ENCODE measurements around the gene KRTAP10-2. TPM values are rescaled to one million over a fixed set of nuclear protein-coding genes. Genes with fewer than 3 reads are reported as not detected.

Gene KRTAP10-2
- total RNA-seq, 4 donors from 2014 or later = not detected

GRCh38 chr21:44589094-44589493, 37.8 kb upstream of the KRTAP10-2 start:
- Histone ChIP-seq H3K36me3 (no peaks in the 10 kb centered on the region), H3K4me1 (peaks cover 0 to 5% (median 2%) of the 10 kb centered on the region in 4 donors), H3K4me3 (no peak overlapping the region), H3K27ac (replicated peaks in 1 of 4) (no peak overlapping the region), H3K27me3 (peaks cover 0 to 64% (median 0%) of the 10 kb centered on the region in 4 donors), H3K9me3 (no peaks in the 10 kb centered on the region)
- intact Hi-C loops (cut with DNase I) = no loop called here
- DNase-seq (ENCODE audit: extremely low spot score) = peak; percentile 45
- 96% methylated on average over 2 of the region's 2 CpGs for WGBS
- TF ChIP-seq EP300 (IDR thresholded peaks at IDR 0.05) (no peak), POLR2A (IDR thresholded peaks at IDR 0.05; ENCODE audit: low read depth) (no peak), POLR2AphosphoS5 (IDR thresholded peaks at IDR 0.05) (no peak)
- TF ChIP-seq, protein P1, sequence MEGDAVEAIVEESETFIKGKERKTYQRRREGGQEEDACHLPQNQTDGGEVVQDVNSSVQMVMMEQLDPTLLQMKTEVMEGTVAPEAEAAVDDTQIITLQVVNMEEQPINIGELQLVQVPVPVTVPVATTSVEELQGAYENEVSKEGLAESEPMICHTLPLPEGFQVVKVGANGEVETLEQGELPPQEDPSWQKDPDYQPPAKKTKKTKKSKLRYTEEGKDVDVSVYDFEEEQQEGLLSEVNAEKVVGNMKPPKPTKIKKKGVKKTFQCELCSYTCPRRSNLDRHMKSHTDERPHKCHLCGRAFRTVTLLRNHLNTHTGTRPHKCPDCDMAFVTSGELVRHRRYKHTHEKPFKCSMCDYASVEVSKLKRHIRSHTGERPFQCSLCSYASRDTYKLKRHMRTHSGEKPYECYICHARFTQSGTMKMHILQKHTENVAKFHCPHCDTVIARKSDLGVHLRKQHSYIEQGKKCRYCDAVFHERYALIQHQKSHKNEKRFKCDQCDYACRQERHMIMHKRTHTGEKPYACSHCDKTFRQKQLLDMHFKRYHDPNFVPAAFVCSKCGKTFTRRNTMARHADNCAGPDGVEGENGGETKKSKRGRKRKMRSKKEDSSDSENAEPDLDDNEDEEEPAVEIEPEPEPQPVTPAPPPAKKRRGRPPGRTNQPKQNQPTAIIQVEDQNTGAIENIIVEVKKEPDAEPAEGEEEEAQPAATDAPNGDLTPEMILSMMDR (IDR thresholded peaks at IDR 0.05) = no peak

DNA sequence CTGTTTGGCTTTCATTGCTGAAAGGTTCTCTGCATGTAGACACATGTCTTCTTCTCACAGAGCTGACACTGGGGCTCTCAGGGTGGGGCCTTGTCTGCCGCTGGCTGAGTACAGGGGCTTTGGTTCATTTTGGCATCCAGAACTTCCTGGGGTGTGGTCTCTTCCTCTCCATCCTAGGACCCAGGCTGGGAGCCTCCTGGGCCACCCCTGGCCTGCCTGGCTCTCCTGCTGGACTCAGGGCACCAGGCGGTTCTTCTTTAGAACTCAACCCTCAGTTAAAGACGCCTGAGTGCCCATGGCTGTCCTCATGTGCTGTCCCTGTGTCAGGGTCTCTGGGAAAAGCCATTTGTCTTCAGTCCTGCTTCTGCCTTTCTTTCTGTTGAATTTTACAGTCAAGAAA, 34.6 kb upstream of the KRTAP10-2 start:
- H3K36me3 ChIP-seq = no peaks in the 10 kb centered on the region
- 89% methylated on average over 3 of the region's 3 CpGs for WGBS
- DNase-seq (ENCODE audit: extremely low spot score) = peak; percentile 47
- peaks cover 0 to 44% (median 0%) of the 10 kb centered on the region in 4 donors for H3K27me3 ChIP-seq
- peaks cover 0 to 16% (median 5%) of the 10 kb centered on the region in 4 donors for H3K4me1 ChIP-seq
- H3K9me3 ChIP-seq = peaks cover 0 to 14% (median 4%) of the 10 kb centered on the region in 4 donors
- no peak overlapping the region for H3K27ac ChIP-seq (replicated peaks in 1 of 4)
- TF ChIP-seq POLR2A (IDR thresholded peaks at IDR 0.05; ENCODE audit: low read depth) (no peak), POLR2AphosphoS5 (IDR thresholded peaks at IDR 0.05) (no peak), EP300 (IDR thresholded peaks at IDR 0.05) (no peak)
- TF ChIP-seq, protein P1 (IDR thresholded peaks at IDR 0.05) = no peak
- no peak overlapping the region for H3K4me3 ChIP-seq
- intact Hi-C loops (cut with DNase I) = no loop called here

DNA sequence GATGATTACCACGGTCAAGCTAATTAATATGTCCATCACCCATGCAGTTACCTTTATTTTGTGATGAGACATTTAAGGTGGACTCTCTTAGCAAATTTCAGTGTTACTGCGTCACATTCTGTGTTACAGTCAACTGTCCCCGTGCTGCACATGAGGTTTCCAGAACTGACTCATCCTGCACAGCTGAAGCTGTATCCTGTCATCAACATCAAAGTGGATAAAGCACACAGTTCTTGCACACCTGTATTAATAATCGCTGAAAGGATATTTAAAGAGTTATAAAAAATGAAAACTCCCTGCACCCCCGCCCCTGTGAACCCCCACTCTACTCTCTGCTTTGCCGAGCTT, 32.5 kb upstream of the KRTAP10-2 start:
- Histone ChIP-seq H3K27me3 (peaks cover 0 to 38% (median 0%) of the 10 kb centered on the region in 4 donors), H3K9me3 (peaks cover 0 to 22% (median 4%) of the 10 kb centered on the region in 4 donors), H3K4me1 (peaks cover 0 to 16% (median 5%) of the 10 kb centered on the region in 4 donors), H3K27ac (replicated peaks in 1 of 4) (no peak overlapping the region), H3K4me3 (no peak overlapping the region), H3K36me3 (no peaks in the 10 kb centered on the region)
- intact Hi-C loops (cut with DNase I) = no loop called here
- TF ChIP-seq POLR2A (IDR thresholded peaks at IDR 0.05; ENCODE audit: low read depth) = no peak
- TF ChIP-seq POLR2AphosphoS5 (IDR thresholded peaks at IDR 0.05) = no peak
- TF ChIP-seq EP300 (IDR thresholded peaks at IDR 0.05) = no peak
- TF ChIP-seq, protein P1 (IDR thresholded peaks at IDR 0.05) = no peak
- no peak for DNase-seq (ENCODE audit: extremely low spot score)
- WGBS = 67% methylated on average over 6 of the region's 6 CpGs

GRCh38 chr21:44583089-44583799, 31.9 kb upstream of the KRTAP10-2 start:
- no peaks in the 10 kb centered on the region for H3K36me3 ChIP-seq
- no peak overlapping the region for H3K27ac ChIP-seq (replicated peaks in 1 of 4)
- H3K27me3 ChIP-seq = peaks cover 0 to 38% (median 0%) of the 10 kb centered on the region in 4 donors
- peaks cover 0 to 16% (median 5%) of the 10 kb centered on the region in 4 donors for H3K4me1 ChIP-seq
- no peak for TF ChIP-seq POLR2A (IDR thresholded peaks at IDR 0.05; ENCODE audit: low read depth)
- TF ChIP-seq, protein P1 (IDR thresholded peaks at IDR 0.05) = no peak
- TF ChIP-seq EP300 (IDR thresholded peaks at IDR 0.05) = no peak
- no peak for TF ChIP-seq POLR2AphosphoS5 (IDR thresholded peaks at IDR 0.05)
- DNase-seq (ENCODE audit: extremely low spot score) = peak; percentile 80
- no peak overlapping the region for H3K4me3 ChIP-seq
- peaks cover 0 to 22% (median 4%) of the 10 kb centered on the region in 4 donors for H3K9me3 ChIP-seq
- WGBS = 20% methylated on average over 11 of the region's 11 CpGs
- intact Hi-C loops (cut with DNase I) = no loop called here

All from esophagus muscularis mucosa (tissue), 4 donors.